Heart right ventricle (tissue), 16 donors: ENCODE data around the gene SDK2. TPM values are rescaled to one million over a fixed set of nuclear protein-coding genes. Genes with fewer than 3 reads are reported as not detected.

Experiments
- ATAC-seq, 8 donors: fragments of 200-7000 bp; cut with Tn5 transposase; one replicate each; pipeline ENCODE4 v1.9.1; 2020; ENCODE audit warnings: mild to moderate bottlenecking in 8 of 8, moderate library complexity in 8 of 8, moderate number of reproducible peaks in 1 of 8
- DNase-seq, 2 donors: peaks; one replicate each; pipeline ENCODE4 v3.0.0-alpha.2; 2020
- H3K27ac ChIP-seq, 10 donors: fragments of 200-600 bp; sonication (generic) in 2 of 10; one replicate each; pipeline versions ENCODE4 v1.5.0 to v1.8.0; 2020 to 2022; ENCODE audit warnings: mild to moderate bottlenecking in 3 of 10
- H3K27me3 ChIP-seq, 7 donors: fragments of 200-600 bp; one replicate each; pipeline ENCODE4 v1.8.0; 2021 to 2022; ENCODE audit warnings: mild to moderate bottlenecking in 2 of 7
- H3K36me3 ChIP-seq, 9 donors: fragments of 200-600 bp; sonication (generic) in 1 of 9; one replicate each; pipeline versions ENCODE4 v1.5.0 to v1.8.0; 2020 to 2022; ENCODE audit warnings: mild to moderate bottlenecking in 2 of 9
- H3K4me1 ChIP-seq, 9 donors: fragments of 200-600 bp; sonication (generic) in 1 of 9; one replicate each; pipeline versions ENCODE4 v1.5.0 to v1.8.0; 2020 to 2022; ENCODE audit warnings: mild to moderate bottlenecking in 4 of 9
- H3K4me3 ChIP-seq, 10 donors: fragments of 200-600 bp; sonication (generic) in 2 of 10; one replicate each; pipeline versions ENCODE4 v1.5.0 to v1.8.0; 2020 to 2022; ENCODE audit warnings: mild to moderate bottlenecking in 7 of 10, moderate library complexity in 2 of 10
- H3K9me3 ChIP-seq, 11 donors: fragments of 200-600 bp in 10 of 11; sonication (generic) in 2 of 11; one replicate each; pipeline versions ENCODE4 v1.5.0 to v1.8.0; 2013 to 2022; ENCODE audit warnings: mild to moderate bottlenecking in 2 of 11, control low read depth in 1 of 11, moderate library complexity in 1 of 11
- CTCF ChIP-seq, 9 donors: fragments of 200-600 bp; sonication (generic) in 2 of 9; IDR thresholded peaks; one replicate each; pipeline versions ENCODE4 v1.5.0 to v1.8.0; 2021 to 2022; ENCODE audit warnings: antibody characterized with exemption in 9 of 9, mild to moderate bottlenecking in 5 of 9, moderate library complexity in 1 of 9
- WGBS, 2 donors: extraction: QIAGEN DNeasy Blood & Tissue Kit; methylation state at CpG; one replicate each; pipeline ENCODE4 v1.1.7; 2013; ENCODE audit warnings: inconsistent platforms in 1 of 2; 5-methylcytosine and 5-hydroxymethylcytosine counted together
- intact Hi-C, 10 donors: fragments of 100-400 bp; cut with DNase I; formaldehyde crosslinking; loops; one replicate each; pipeline versions ENCODE4 v1.11.1 to v1.14.2; 2022
- polyA plus RNA-seq, 2 donors: library from polyadenylated mRNA; stranded (reverse); fragments of 200-250 nt; gene quantifications; one replicate each; pipeline ENCODE4 v1.2.3, GENCODE V29; 2013
- total RNA-seq, 10 donors: library from RNA; stranded (reverse); fragmentation: NEBNext Ultra II Directional in 3 of 10; extraction: Animal tissue kit (Norgen Biotek cat#: 25700) in 3 of 10; gene quantifications; one replicate each; pipeline versions ENCODE4 v1.2.1 to v1.2.4, GENCODE V29; 2021 to 2023
- donor health status: Arrhythmogenic right ventricular cardiomyopathy.
- donor health status: ischemic (EF 13 %, LVEDD 7.1; RV severe dilation, severe dysfunction).
- donor health status: healthy with polysubstance abuse.
- donor health status: DM: no; HTN: yes; CAD: no.
- donor health status: DM: no; HTN: no; CAD: no.
- donor health status: ischemic (EF 25% LVEDD 6.9; RV normal size, moderate dysfunction).
- donor health status: ischemic (EF 25% LVEDD 5.7; RV mildly dilated, moderate dysfunction).
- donor health status: healthy.
- donor health status: DM: yes; HTN: yes; CAD: no.
- donor health status: Ischemic cardiomyopathy.
- donor health status: ischemic (EF 35%, LVEDD 5.7; RV mildly dilated, moderate dysfunction).
- donor health status: nonischemic (EF 11% LVEDD 7.7; RV severe dilation, severe dysfunction).
- donor health status: DM: yes; HTN: yes; CAD: no.
- donor health status: PGD.
- donor health status: ischemic (EF 29% LVEDD 5.4; RV normal size, mild dysfunction).
- donor health status: nonischemic (EF 23%, LVEDD 6.1; RV moderate dilation, normal function).

SDK2 gene
- total and polyA plus RNA-seq, 12 donors, result 0.44 to 4.2 (median 1.9) TPM

GRCh38 chr17:73641826-73642600 lies 2.2 kb downstream of the SDK2 start:
- DNase-seq, result no peak
- TF ChIP-seq CTCF (IDR thresholded peaks at IDR 0.05), result no peak
- WGBS, 2 donors, result 60 to 70% methylated on average over 12 of the region's 12 CpGs
- ATAC-seq, result no peak
- intact Hi-C loops, result loop anchor here in 6 of 10 donors (5.0 to 10.0 kb wide), 4 partner anchors 210 to 533 kb away; no protein-coding TSS in a partner anchor
- Histone ChIP-seq H3K36me3 (no peaks in the 10 kb centered on the region), H3K4me1 (peaks cover 0 to 31% (median 20%) of the 10 kb centered on the region in 9 donors), H3K4me3 (no peak overlapping the region), H3K9me3 (no peaks in the 10 kb centered on the region), H3K27ac (no peak overlapping the region), H3K27me3 (peaks cover 0 to 66% (median 54%) of the 10 kb centered on the region in 7 donors)

GRCh38 chr17:73640691-73641090 lies 3.6 kb downstream of the SDK2 start:
- peaks cover 0 to 53% (median 41%) of the 10 kb centered on the region in 7 donors for H3K27me3 ChIP-seq
- TF ChIP-seq CTCF (IDR thresholded peaks at IDR 0.05), result no peak

GRCh38 chr17:73639932-73640331 lies 4.3 kb downstream of the SDK2 start:
- H3K36me3 ChIP-seq, result no peaks in the 10 kb centered on the region
- H3K27me3 ChIP-seq, result peaks cover 0 to 46% (median 34%) of the 10 kb centered on the region in 7 donors
- DNase-seq, result no peak
- WGBS, 2 donors, result 53 to 59% methylated on average over 12 of the region's 12 CpGs
- intact Hi-C loops, result loop anchor here in 6 of 10 donors (5.0 to 10.0 kb wide), 4 partner anchors 208 to 535 kb away; no protein-coding TSS in a partner anchor
- peaks cover 0 to 25% (median 20%) of the 10 kb centered on the region in 9 donors for H3K4me1 ChIP-seq
- TF ChIP-seq CTCF (IDR thresholded peaks at IDR 0.05), result no peak
- no peak overlapping the region for H3K4me3 ChIP-seq
- no peak for ATAC-seq
- no peaks in the 10 kb centered on the region for H3K9me3 ChIP-seq
- H3K27ac ChIP-seq, result no peak overlapping the region

More at GRCh38 chr17:73640691-73641090, 3.6 kb downstream of the SDK2 start:
- DNase-seq (no peak), ATAC-seq (no peak)
- H3K36me3 ChIP-seq, result no peaks in the 10 kb centered on the region
- H3K4me1 ChIP-seq, result peaks cover 0 to 30% (median 20%) of the 10 kb centered on the region in 9 donors
- WGBS, 2 donors, result 64 to 69% methylated on average over 4 of the region's 4 CpGs
- no peaks in the 10 kb centered on the region for H3K9me3 ChIP-seq
- intact Hi-C loops, result loop anchor here in 6 of 10 donors (5.0 to 10.0 kb wide), 4 partner anchors 208 to 534 kb away; no protein-coding TSS in a partner anchor
- no peak overlapping the region for H3K27ac ChIP-seq
- no peak overlapping the region for H3K4me3 ChIP-seq

- Histone ChIP-seq H3K27me3 (peaks cover 0 to 41% (median 33%) of the 10 kb centered on the region in 7 donors), H3K27ac (no peak overlapping the region), H3K4me1 (peaks cover 0 to 22% (median 18%) of the 10 kb centered on the region in 9 donors), H3K4me3 (no peak overlapping the region), H3K9me3 (no peaks in the 10 kb centered on the region), H3K36me3 (no peaks in the 10 kb centered on the region)
- intact Hi-C loops, result no loop called here
- DNase-seq, result no peak
- no peak for ATAC-seq
- no peak for TF ChIP-seq CTCF (IDR thresholded peaks at IDR 0.05)
- WGBS, 2 donors, result 75 to 82% methylated on average over 11 of the region's 11 CpGs
These were observed 4.9 kb downstream of the SDK2 start for GRCh38 chr17:73639322-73639721.
